Smooth muscle cell (in vitro differentiated cells): ENCODE measurements around the gene CLEC2A. TPM values are rescaled to one million over a fixed set of nuclear protein-coding genes. Genes with fewer than 3 reads are reported as not detected.

Source experiments
- DNase-seq: peaks from one replicate; lab custom pipeline; 2025; ENCODE audit not compliant: unreplicated experiment; lab: John Stamatoyannopoulos, UW
- H2AFZ ChIP-seq: fragments of 200-600 bp; sonication (generic); 2 replicates; pipeline ENCODE4 v1.6.0; 2016; ENCODE audit warnings: antibody characterized with exemption, low read depth, mild to moderate bottlenecking
- H3F3A ChIP-seq: fragments of 200-600 bp; sonication (generic); 2 replicates; pipeline ENCODE4 v1.6.0; 2017; ENCODE audit warnings: antibody characterized with exemption, low read depth
- H3K27ac ChIP-seq: fragments of 200-600 bp; sonication (generic); 2 replicates; pipeline ENCODE4 v1.5.1; 2016; ENCODE audit warnings: low read depth, mild to moderate bottlenecking
- H3K27me3 ChIP-seq: fragments of 200-600 bp; sonication (generic); 2 replicates; pipeline ENCODE4 v1.6.1; 2016; ENCODE audit warnings: low read depth, mild to moderate bottlenecking
- H3K36me3 ChIP-seq: fragments of 200-600 bp; sonication (generic); 2 replicates; pipeline ENCODE4 v1.5.1; 2016; ENCODE audit warnings: low read depth
- H3K4me1 ChIP-seq: fragments of 200-600 bp; sonication (generic); 2 replicates; pipeline ENCODE4 v1.5.1; 2016; ENCODE audit warnings: low read depth
- H3K4me2 ChIP-seq: fragments of 200-600 bp; sonication (generic); 2 replicates; pipeline ENCODE4 v1.6.0; 2016; ENCODE audit warnings: mild to moderate bottlenecking
- H3K4me3 ChIP-seq: fragments of 200-600 bp; sonication (generic); 2 replicates; pipeline ENCODE4 v1.5.1; 2016; ENCODE audit warnings: mild to moderate bottlenecking
- H3K79me2 ChIP-seq: fragments of 200-600 bp; sonication (generic); 2 replicates; pipeline ENCODE4 v1.6.0; 2016; ENCODE audit warnings: low read depth, mild to moderate bottlenecking
- H3K9ac ChIP-seq: fragments of 200-600 bp; sonication (generic); 2 replicates; pipeline ENCODE4 v1.6.0; 2016; ENCODE audit warnings: low read depth
- H3K9me3 ChIP-seq: fragments of 200-600 bp; sonication (generic); replicated peaks from 2 replicates; pipeline ENCODE4 v1.5.1; 2016; ENCODE audit warnings: low read depth
- H4K20me1 ChIP-seq: fragments of 200-600 bp; sonication (generic); 2 replicates; pipeline ENCODE4 v1.6.0; 2016; ENCODE audit warnings: low read depth
- CTCF ChIP-seq: fragments of 200-600 bp; sonication (generic); IDR thresholded peaks from 2 replicates; pipeline ENCODE4 v1.5.1; 2017; ENCODE audit warnings: borderline replicate concordance, mild to moderate bottlenecking, antibody characterized with exemption; ENCODE audit not compliant: insufficient read depth, poor library complexity, severe bottlenecking
- WGBS: methylation state at CpG from one replicate; pipeline ENCODE4 v1.1.7; 2016; ENCODE audit warnings: low lambda C conversion rate; 5-methylcytosine and 5-hydroxymethylcytosine counted together
- polyA plus RNA-seq: library from polyadenylated mRNA; unstranded; fragments of >200 nt; fragmentation: Nextera tagmentation; extraction: Ambion mirVana; gene quantifications from 2 replicates; pipeline ENCODE4 v1.2.1, GENCODE V29; 2016
- total RNA-seq: library from RNA; depleted of rRNA; stranded (reverse); fragments of >200 nt; gene quantifications from 2 replicates; pipeline ENCODE4 v1.2.3, GENCODE V29; 2014

CLEC2A gene
- total and polyA plus RNA-seq, 2 experiments from 2014 or later, result 0.67 TPM; not detected in 1

- H3F3A ChIP-seq, result no peaks in the 10 kb centered on the region
- 88% methylated on average over 3 of the region's 3 CpGs for WGBS
- H3K4me2 ChIP-seq, result no peak overlapping the region
- H3K4me1 ChIP-seq, result no peaks in the 10 kb centered on the region
- no peak overlapping the region for H3K27ac ChIP-seq
- H3K36me3 ChIP-seq, result no peaks in the 10 kb centered on the region
- H2AFZ ChIP-seq, result no peak overlapping the region
- no peak overlapping the region for H3K9ac ChIP-seq
- TF ChIP-seq CTCF, result no peak
- H3K4me3 ChIP-seq, result no peak overlapping the region
- H3K9me3 ChIP-seq, result no peaks in the 10 kb centered on the region
- no peaks in the 10 kb centered on the region for H3K27me3 ChIP-seq
- no peaks in the 10 kb centered on the region for H4K20me1 ChIP-seq
- H3K79me2 ChIP-seq, result no peaks in the 10 kb centered on the region
- DNase-seq, result no peak
These were observed 15.5 kb upstream of the CLEC2A start for GRCh38 chr12:9947674-9948073.

- no peak for DNase-seq
- Histone ChIP-seq H3K27me3 (no peaks in the 10 kb centered on the region), H3K9ac (no peak overlapping the region), H3K4me2 (no peak overlapping the region), H3K27ac (no peak overlapping the region), H4K20me1 (no peaks in the 10 kb centered on the region), H2AFZ (no peak overlapping the region), H3K4me1 (no peaks in the 10 kb centered on the region), H3K79me2 (no peaks in the 10 kb centered on the region), H3K4me3 (no peak overlapping the region), H3F3A (no peaks in the 10 kb centered on the region), H3K36me3 (no peaks in the 10 kb centered on the region), H3K9me3 (no peaks in the 10 kb centered on the region)
- WGBS, result 99% methylated on average over 2 of the region's 2 CpGs
- TF ChIP-seq CTCF, result no peak
These were observed 12.2 kb upstream of the CLEC2A start for GRCh38 chr12:9944391-9944790.

GRCh38 chr12:9943240-9943639, 11.1 kb upstream of the CLEC2A start:
- Histone ChIP-seq H3K9ac (no peak overlapping the region), H3K36me3 (no peaks in the 10 kb centered on the region), H2AFZ (no peak overlapping the region), H3F3A (no peaks in the 10 kb centered on the region), H3K4me1 (no peaks in the 10 kb centered on the region), H3K79me2 (no peaks in the 10 kb centered on the region), H3K27ac (no peak overlapping the region), H3K9me3 (no peaks in the 10 kb centered on the region), H3K4me3 (no peak overlapping the region), H4K20me1 (no peaks in the 10 kb centered on the region), H3K4me2 (no peak overlapping the region), H3K27me3 (no peaks in the 10 kb centered on the region)
- DNase-seq, result no peak
- WGBS, result 88% methylated on average over 19 of the region's 19 CpGs
- TF ChIP-seq CTCF, result no peak

GRCh38 chr12:9941838-9942237, 9.7 kb upstream of the CLEC2A start:
- Histone ChIP-seq H3K79me2 (no peaks in the 10 kb centered on the region), H3K27ac (no peak overlapping the region), H4K20me1 (no peaks in the 10 kb centered on the region), H3K4me2 (no peak overlapping the region), H2AFZ (no peak overlapping the region), H3K36me3 (no peaks in the 10 kb centered on the region), H3K4me1 (no peaks in the 10 kb centered on the region), H3K4me3 (no peak overlapping the region), H3K27me3 (no peaks in the 10 kb centered on the region), H3F3A (no peaks in the 10 kb centered on the region), H3K9ac (no peak overlapping the region), H3K9me3 (no peaks in the 10 kb centered on the region)
- 89% methylated on average over 1 of the region's 1 CpG for WGBS
- no peak for TF ChIP-seq CTCF
- DNase-seq, result no peak
